NCI-H2196 (cell line): ENCODE results near the gene USH2A.
"Not testable (repeated sequence)": the region's sequence is repeated elsewhere in the genome, so short reads cannot be mapped to it uniquely, and the experiment has no call there.

Experiments used
- DNase-seq: peaks from one replicate; lab custom pipeline; 2025; ENCODE audit not compliant: unreplicated experiment; lab: John Stamatoyannopoulos, UW

Gene USH2A

DNA sequence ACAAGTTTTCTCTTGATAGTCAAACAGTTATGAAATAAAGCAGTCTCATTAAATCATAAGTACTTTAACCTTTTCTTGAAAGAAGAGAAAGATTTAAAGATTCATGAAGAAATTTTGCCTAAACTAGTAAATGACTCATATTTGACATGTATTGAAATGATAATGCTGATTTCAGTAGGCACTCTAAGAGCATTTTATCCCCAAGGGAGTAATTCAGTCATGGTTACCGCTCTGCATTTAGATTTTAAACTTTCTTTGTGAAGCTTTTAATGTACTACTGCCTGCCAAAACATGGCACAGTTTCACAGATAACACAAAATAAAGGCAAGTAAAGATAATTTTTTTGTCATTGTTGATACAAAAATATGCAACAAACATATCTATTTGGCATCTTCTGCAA lies 6.8 kb downstream of the USH2A start:
- DNase-seq, result no peak

- no peak for DNase-seq
Observed at GRCh38 chr1:216410026-216410425, 13.2 kb downstream of the USH2A start.

DNA sequence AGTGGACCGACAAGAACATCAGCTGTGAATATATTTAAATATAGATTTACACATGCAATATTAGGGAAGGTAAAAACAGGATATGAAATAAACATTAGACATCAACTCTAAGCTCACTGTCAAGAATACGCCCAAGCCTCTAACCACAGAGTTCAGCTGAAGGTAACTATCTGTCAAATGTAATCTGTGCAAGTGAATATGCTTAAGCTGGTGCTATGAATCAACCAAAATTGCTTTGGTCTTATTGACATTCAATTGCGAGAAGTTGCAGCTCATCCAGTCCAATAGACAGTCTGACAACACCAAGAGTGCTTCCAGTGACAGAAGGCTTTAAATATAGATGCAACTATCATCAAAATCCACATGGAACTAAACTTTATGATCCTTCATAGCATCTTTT lies 32.3 kb downstream of the USH2A start:
- no peak for DNase-seq

DNA sequence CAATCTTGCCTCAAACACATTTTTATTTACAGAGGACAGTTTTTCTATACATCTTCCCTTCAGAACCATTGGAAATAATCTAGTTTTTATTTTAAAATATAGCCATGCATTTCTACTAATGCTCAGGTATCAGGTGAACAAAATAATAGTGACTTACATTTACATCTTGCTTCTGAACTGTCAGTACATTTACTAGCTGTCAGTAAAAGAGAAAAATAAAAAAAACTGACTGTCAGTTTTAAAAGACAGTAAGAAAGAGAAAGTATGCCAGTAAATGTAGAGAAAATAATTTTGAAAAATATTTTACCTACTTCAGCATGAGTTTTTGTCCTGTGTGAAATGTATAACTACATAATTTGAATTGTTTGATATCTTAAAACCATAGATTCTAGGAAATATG lies 33.5 kb downstream of the USH2A start:
- DNase-seq, result no peak

DNA sequence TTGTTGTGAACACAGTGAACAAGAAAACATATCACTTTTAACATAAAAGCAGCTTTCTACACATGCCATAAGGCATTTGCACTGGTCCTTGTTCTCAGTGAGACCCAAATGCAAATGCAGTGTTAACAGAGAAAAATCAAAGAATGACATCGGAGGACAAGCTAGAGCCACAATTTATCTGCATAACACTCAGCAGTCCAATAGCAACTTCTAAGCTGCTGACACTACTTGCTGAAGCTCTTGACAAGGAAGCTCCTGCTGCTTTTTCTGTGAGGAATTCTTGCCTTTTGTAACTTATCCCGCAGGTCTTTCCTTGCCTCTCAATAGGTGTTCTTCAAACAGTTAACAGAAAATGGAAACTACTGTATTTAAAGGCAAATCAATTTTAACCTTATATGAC lies 34.7 kb downstream of the USH2A start:
- DNase-seq, result no peak

DNA sequence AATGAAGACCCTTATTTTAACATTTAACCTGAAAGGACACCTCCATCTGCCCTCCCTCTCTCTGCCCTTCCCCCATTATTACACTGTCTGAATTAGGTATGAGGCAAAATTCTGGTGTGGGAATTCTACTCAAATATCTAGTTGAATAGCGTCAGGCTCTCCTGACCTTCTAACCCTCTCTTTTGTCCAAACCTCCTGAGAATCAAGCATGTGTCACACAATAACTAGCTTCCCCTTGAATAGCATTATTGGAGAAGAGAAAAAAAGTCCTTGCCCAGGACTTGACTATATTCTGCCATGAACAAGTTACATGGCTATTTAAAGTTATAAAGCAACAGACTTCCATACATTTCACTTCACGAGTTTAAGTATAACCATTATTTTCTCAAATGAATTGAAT lies 35.5 kb downstream of the USH2A start:
- DNase-seq, result no peak

- no peak for DNase-seq
Observed at GRCh38 chr1:216379441-216379840, 43.8 kb downstream of the USH2A start.

DNA sequence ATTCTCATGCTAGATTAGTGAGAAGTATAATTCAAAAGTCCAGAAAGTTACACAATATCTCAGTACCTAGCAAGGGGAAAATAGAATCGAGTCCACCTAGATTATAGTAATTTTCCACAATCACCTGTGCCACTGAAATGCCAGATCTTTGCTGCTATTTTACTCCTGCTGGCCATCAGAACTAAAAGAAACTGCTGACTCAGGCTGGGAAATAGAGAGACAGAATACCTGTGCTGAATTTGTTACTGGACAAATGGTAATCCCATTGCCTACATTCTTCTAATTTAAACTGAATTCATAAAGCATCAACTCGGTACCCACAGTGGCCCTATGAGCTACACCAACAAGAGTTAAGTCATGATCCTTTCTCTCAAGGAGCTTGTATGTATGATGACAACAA lies 55.0 kb downstream of the USH2A start:
- DNase-seq, result no peak

- no peak for DNase-seq
Observed at GRCh38 chr1:216366979-216367378, 56.3 kb downstream of the USH2A start.

GRCh38 chr1:216356945-216357344 lies 66.3 kb downstream of the USH2A start:
- no peak for DNase-seq

DNA sequence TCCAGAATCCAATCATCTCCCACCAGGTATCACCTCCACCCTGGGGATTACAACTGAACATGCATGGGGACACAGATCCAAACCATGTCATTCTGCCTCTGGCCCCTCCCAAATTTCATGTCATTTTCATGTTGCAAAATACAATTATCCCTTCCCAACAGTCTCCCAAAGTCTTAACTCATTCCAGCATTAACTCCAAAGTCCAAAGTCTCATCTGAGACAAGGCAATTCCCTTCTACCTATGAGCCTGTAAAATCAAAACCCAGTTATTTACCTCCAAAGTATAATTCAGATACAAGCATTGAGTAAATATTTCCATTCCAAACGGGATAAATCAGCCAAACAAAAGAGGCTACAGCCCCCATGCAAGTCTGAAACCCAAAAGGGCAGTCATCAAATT lies 73.1 kb downstream of the USH2A start:
- DNase-seq, result no peak

- DNase-seq, result no peak
Observed at GRCh38 chr1:216346526-216346925, 76.7 kb downstream of the USH2A start.

DNA sequence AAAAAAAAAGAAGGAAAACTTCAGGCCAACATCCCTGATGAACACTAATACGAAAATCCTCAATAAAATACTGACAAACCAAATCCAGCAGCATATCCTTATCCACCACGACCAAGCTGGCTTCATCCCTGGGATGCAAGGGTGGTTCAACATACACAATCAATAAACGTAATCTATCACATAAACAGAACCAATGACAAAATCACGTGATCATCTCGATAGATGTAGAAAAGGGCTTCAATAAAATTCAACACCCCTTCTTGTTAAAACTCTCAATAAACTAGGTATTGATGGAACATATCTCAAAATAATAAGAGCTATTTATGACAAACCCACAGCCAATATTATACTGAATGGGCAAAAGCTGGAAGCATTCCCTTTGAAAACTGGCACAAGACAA lies 82.7 kb downstream of the USH2A start:
- not testable (repeated sequence) for DNase-seq

- DNase-seq, result no peak
Observed at GRCh38 chr1:216332462-216332861, 90.8 kb downstream of the USH2A start.

GRCh38 chr1:216332003-216332402 lies 91.2 kb downstream of the USH2A start:
- no peak for DNase-seq

DNA sequence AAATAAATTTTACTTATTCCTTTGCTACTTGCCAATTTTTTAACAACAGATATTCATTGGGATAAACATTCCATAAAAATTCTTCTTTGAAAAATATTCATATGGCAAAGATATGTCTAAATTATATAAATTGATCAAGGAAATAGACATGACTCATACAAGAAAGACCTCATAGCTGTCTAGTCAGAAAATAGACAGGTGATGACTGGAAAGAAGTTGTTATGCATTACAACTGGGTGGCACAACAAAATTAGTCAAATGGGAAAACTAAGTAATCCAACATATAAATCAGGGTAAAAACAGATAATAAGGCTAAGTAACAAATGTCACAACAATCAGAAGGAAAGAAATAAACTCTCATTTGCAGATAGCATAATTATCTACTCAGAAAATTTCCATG lies 92.0 kb downstream of the USH2A start:
- DNase-seq, result no peak

GRCh38 chr1:216330262-216330661 lies 93.0 kb downstream of the USH2A start:
- no peak for DNase-seq

DNA sequence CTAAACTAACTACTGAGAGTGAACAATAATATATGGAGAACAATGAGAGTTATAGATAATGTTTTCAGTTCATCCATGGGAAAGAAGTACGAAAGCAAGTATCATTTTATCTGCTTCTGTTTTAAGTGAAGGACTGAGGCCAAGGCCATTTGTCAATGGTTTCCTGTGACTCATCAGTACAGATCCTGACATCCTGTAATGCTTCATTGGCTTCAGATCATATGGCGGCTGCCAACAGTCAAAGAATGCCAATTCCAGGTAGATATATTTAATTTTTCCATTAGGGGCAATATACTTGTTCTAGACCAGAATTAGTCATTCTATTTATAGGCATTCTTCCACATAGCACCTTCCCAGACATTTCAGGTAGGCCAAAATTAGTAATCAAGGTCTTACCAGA lies 97.3 kb downstream of the USH2A start:
- no peak for DNase-seq

- no peak for DNase-seq
Observed at GRCh38 chr1:216325336-216325735, 97.9 kb downstream of the USH2A start.

- no peak for DNase-seq
Observed at GRCh38 chr1:216323344-216323743, 99.9 kb downstream of the USH2A start.

DNA sequence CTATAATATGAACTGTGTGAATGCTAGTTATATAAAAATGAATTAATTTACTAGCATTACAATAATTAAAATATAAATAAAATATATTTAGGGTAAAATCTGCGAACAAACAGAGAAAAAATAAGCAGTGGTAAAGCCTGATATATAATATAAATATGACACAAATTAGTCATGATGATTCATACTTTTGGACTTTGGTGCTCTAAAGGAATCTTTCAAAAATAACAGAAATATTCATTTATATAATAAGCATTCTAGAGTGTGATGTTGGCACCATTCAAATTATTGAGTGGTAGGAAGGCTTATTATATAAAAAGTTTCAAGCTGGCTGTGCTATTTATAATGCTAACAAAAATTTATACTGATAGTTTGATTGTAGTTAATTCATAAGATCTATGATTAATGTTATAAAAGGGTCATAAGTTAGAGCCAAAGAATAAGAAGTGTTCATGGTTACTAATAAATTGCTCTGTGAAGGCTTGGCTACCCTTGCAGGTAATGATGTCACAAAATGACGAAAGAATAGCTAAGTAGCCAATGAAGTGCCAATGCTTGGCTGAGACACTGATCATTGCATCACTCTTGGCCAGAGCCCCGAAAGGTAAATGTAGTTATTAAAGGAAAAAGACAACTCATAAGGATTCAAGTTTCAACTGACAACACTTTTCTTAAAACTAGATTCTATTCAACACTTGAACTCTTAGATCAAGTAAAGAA lies 108.7 kb downstream of the USH2A start:
- DNase-seq, result no peak

DNA sequence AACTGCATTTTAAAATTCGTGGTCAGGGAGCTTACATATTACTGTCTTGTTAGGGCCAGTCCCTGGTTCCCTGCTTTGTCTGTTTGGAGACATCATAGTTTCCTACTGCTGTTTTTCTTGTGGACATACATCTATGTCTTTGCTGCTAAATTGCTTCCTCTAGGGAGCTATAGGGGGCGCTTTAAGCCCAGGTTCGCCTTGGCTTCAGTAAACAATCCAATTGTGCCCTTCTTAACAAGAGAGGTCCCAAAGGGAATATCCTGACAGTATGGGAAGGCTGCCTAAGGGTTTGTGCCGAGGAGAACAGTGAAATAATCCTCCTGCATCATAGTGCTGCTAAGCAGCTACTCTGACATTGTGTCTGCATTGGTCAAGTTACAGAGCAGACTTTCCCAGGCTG lies 112.5 kb downstream of the USH2A start:
- DNase-seq, result no peak

GRCh38 chr1:216306830-216307229 lies 116.4 kb downstream of the USH2A start:
- no peak for DNase-seq
